Measurements from ENCODE around the gene DPEP3. TPM values are rescaled to one million over a fixed set of nuclear protein-coding genes. Genes with fewer than 3 reads are reported as not detected.

The DPEP3 gene
- total and polyA plus RNA-seq, 12 donors = 0.01 to 0.34 TPM; not detected in 10

DNA sequence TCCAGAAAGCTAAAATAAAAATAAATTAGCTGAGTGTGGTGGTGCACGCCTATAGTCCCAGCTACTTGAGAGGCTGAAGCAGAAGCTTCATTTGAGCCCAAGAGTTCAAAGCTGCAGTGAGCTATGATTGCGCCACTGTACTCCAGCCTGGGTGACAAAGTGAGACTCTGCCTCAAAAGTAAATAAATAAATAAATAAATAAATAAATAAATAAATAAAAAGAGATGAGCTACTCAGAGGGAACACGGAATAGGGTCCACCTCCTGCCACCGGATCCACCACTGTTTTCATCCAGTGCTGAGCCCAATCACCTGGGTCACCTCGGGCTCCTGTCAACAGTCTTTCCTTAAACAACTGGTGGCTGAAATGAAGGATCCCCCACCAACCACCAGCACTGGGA is 6.7 kb upstream of the DPEP3 start:
- H3K4me1 ChIP-seq = peaks cover 3 to 54% (median 38%) of the 10 kb centered on the region in 9 donors
- peak overlapping the region in 9 of 10 donors; percentile 7 to 77 (median 68) for H3K27ac ChIP-seq
- intact Hi-C loops (cut with DNase I) = loop anchor here in 1 of 10 donors (5.0 kb wide), 1 partner anchor 35 kb away; the partner anchor contains the start of genes DDX28 and DUS2
- TF ChIP-seq, protein P1, sequence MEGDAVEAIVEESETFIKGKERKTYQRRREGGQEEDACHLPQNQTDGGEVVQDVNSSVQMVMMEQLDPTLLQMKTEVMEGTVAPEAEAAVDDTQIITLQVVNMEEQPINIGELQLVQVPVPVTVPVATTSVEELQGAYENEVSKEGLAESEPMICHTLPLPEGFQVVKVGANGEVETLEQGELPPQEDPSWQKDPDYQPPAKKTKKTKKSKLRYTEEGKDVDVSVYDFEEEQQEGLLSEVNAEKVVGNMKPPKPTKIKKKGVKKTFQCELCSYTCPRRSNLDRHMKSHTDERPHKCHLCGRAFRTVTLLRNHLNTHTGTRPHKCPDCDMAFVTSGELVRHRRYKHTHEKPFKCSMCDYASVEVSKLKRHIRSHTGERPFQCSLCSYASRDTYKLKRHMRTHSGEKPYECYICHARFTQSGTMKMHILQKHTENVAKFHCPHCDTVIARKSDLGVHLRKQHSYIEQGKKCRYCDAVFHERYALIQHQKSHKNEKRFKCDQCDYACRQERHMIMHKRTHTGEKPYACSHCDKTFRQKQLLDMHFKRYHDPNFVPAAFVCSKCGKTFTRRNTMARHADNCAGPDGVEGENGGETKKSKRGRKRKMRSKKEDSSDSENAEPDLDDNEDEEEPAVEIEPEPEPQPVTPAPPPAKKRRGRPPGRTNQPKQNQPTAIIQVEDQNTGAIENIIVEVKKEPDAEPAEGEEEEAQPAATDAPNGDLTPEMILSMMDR (IDR thresholded peaks at IDR 0.05) = no peak
- H3K9me3 ChIP-seq = no peaks in the 10 kb centered on the region
- no peak for ATAC-seq
- no peak for DNase-seq
- H3K36me3 ChIP-seq = no peaks in the 10 kb centered on the region
- no peaks in the 10 kb centered on the region for H3K27me3 ChIP-seq
- H3K4me3 ChIP-seq = no peak overlapping the region
- 83 to 91% methylated on average over 5 of the region's 5 CpGs for WGBS, 2 donors

DNA sequence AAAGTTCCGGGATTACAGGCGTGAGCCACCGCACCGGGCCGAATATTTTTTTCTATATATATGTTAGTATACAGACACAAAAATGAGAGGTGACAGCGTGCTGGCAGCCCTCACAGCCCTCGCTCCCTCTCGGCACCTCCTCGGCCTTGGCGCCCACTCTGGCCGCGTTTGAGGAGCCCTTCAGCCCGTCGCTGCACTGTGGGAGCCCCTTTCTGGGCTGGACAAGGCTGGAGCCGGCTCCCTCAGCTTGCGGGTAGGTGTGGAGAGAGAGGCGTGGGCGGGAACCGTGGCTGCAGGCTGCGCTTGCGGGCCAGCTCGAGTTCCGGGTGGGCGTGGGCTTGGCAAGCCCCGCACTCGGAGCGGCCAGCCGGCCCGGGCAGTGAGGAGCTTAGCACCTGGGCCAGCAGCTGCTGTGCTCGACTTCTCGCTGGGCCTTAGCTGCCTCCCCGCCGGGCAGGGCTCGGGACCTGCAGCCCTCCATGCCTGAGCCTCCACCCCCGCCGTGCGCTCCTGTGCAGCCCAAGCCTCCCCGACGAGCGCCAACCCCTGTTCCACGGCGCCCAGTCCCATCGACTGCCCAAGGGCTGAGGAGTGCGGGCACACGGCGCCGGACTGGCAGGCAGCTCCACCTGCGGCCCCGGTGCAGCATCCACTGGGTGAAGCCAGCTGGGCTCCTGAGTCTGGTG is 1.9 kb upstream of the DPEP3 start:
- Histone ChIP-seq H3K27ac (no peak overlapping the region), H3K4me3 (no peak overlapping the region), H3K9me3 (no peaks in the 10 kb centered on the region), H3K36me3 (no peaks in the 10 kb centered on the region), H3K27me3 (peaks cover 0 to 8% (median 0%) of the 10 kb centered on the region in 7 donors), H3K4me1 (peaks cover under 1 to 44% (median 29%) of the 10 kb centered on the region in 9 donors)
- DNase-seq (no peak), ATAC-seq (no peak)
- TF ChIP-seq, protein P1 (IDR thresholded peaks at IDR 0.05) = no peak
- WGBS, 2 donors = 96% methylated on average over 49 of the region's 49 CpGs
- intact Hi-C loops (cut with DNase I) = no loop called here

DNA sequence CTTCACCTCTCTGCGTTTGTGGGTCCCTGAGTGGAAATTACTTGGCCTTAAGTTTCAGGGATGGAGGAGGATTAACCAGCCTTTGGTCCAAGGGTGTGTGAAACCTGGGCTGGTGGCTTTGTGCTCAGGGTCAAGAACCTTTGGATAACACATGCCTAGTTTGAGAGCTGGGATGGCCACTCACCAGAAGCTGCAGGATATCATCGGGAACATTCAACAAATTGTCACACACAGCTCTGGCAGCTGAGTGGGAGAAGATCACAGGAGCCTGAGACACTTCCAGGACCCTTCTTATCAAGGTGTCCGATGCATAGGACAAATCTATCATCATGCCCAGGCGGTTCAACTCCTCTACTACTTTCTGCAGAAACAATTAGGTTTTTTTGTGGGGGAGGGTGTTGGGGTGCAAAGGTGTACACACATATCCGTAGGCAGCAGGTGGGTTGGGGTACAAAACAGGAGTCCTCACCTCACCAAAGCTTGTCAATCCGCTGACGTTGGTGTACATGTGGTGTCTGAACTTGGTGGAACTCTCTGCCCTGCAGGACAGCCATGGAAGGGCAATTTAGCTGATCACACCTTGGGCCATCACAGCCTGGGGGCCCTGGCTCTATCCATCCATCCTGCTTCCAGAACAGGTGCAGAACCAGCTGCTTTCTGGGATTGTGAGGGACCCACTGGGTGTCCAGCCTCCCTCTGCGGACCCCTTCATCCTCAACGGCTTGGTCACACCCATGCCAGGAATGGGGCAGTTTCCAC is 2.7 kb downstream of the DPEP3 start:
- no peak for ATAC-seq
- Histone ChIP-seq H3K27ac (no peak overlapping the region), H3K27me3 (peaks cover 0 to 8% (median 0%) of the 10 kb centered on the region in 7 donors), H3K4me1 (no peaks in the 10 kb centered on the region), H3K9me3 (no peaks in the 10 kb centered on the region), H3K36me3 (no peaks in the 10 kb centered on the region), H3K4me3 (no peak overlapping the region)
- TF ChIP-seq, protein P1 (IDR thresholded peaks at IDR 0.05) = no peak
- WGBS, 2 donors = 67 to 74% methylated on average over 9 of the region's 9 CpGs
- DNase-seq = no peak
- intact Hi-C loops (cut with DNase I) = no loop called here

DNA sequence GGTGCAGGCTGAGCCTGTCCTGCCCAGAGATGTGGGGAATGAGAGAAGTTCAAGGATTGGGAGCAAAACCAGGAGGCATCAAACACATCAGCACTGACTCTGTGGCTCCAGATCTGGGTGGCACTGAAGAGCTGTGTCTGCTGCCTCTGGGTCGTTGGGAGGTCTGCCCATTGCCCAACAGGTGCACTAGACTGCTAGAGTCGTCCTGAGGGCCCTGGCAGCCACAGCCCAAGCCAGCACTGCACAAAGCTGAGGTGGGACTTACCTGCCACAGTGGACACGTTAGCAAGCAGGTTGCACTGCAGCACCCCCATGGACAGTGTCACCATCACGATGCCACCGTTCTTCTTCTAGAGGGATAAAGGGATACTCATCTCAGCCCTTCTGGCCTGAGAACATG is 3.3 kb downstream of the DPEP3 start:
- intact Hi-C loops (cut with DNase I) = no loop called here
- 77 to 79% methylated on average over 5 of the region's 5 CpGs for WGBS, 2 donors
- Histone ChIP-seq H3K36me3 (no peaks in the 10 kb centered on the region), H3K4me1 (no peaks in the 10 kb centered on the region), H3K27ac (no peak overlapping the region), H3K27me3 (peaks cover 0 to 8% (median 0%) of the 10 kb centered on the region in 7 donors), H3K9me3 (no peaks in the 10 kb centered on the region), H3K4me3 (no peak overlapping the region)
- ATAC-seq = no peak
- TF ChIP-seq, protein P1 (IDR thresholded peaks at IDR 0.05) = no peak
- no peak for DNase-seq
